Left ventricle myocardium inferior (tissue), 1 donor: ENCODE data around the gene LRP2. TPM values are rescaled to one million over a fixed set of nuclear protein-coding genes. Genes with fewer than 3 reads are reported as not detected.

Source experiments
- DNase-seq: peaks from one replicate; pipeline ENCODE4 v3.0.0-alpha.2; 2020
- H3K27ac ChIP-seq: fragments of 200-600 bp; replicated peaks from 2 replicates; pipeline ENCODE4 v1.8.0; 2021
- H3K27me3 ChIP-seq: fragments of 200-600 bp; 2 replicates; pipeline ENCODE4 v1.8.0; 2021; ENCODE audit warnings: low read depth
- H3K36me3 ChIP-seq: fragments of 200-600 bp; 2 replicates; pipeline ENCODE4 v1.8.0; 2021
- H3K4me1 ChIP-seq: fragments of 200-600 bp; 2 replicates; pipeline ENCODE4 v1.8.0; 2021
- H3K4me3 ChIP-seq: fragments of 200-600 bp; 2 replicates; pipeline ENCODE4 v1.8.0; 2021; ENCODE audit warnings: mild to moderate bottlenecking, moderate library complexity
- H3K9me3 ChIP-seq: fragments of 200-600 bp; replicated peaks from 2 replicates; pipeline ENCODE4 v1.8.0; 2021
- intact Hi-C: fragments of 100-400 bp; cut with micrococcal nuclease; formaldehyde crosslinking; loops from one replicate; pipeline ENCODE4 v1.11.0; 2022
- total RNA-seq: library from RNA; stranded (reverse); fragmentation: NEBNext Ultra II Directional; extraction: Animal tissue kit (Norgen Biotek cat#: 25700); gene quantifications from one replicate; pipeline ENCODE4 v1.2.1, GENCODE V29; 2021
- TF ChIP-seq, protein P1 (sequence below): fragments of 200-600 bp; IDR thresholded peaks from 2 replicates; pipeline ENCODE4 v1.8.0; 2021; ENCODE audit warnings: antibody characterized with exemption, mild to moderate bottlenecking, borderline replicate concordance
- donor health status: DM: no; HTN: yes; CAD: no; lungs with severe emphysema.

LRP2 gene
- total RNA-seq, 1 donor from 2014 or later, result 0.05 TPM

DNA sequence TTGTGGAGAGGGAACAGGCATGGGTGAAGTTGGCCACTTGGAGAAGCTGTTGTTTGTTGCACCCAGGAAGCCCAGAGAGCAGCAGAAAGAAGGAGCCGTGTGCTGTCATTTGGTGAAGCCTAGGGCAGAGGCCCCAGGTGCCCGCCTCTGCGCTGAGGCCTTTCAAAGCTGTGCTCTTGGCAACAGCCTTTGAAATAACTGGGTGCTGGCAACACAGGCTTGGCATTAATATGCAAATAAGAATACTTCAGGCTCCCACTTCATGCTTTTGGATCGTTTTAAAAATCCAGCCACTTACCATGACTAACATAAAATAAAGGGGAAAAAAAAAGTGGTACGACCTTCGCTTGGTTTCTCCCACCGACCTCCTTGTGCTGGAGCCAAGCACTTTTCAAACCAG lies 251.9 kb downstream of the LRP2 start:
- DNase-seq, result no peak
- Histone ChIP-seq H3K27me3 (no peaks in the 10 kb centered on the region), H3K4me1 (no peaks in the 10 kb centered on the region), H3K4me3 (no peak overlapping the region), H3K27ac (no peak overlapping the region), H3K36me3 (no peaks in the 10 kb centered on the region), H3K9me3 (no peaks in the 10 kb centered on the region)
- intact Hi-C loops, result loop anchor here (10.0 kb wide), 1 partner anchor 146 kb away; no protein-coding TSS in a partner anchor
- TF ChIP-seq, protein P1, sequence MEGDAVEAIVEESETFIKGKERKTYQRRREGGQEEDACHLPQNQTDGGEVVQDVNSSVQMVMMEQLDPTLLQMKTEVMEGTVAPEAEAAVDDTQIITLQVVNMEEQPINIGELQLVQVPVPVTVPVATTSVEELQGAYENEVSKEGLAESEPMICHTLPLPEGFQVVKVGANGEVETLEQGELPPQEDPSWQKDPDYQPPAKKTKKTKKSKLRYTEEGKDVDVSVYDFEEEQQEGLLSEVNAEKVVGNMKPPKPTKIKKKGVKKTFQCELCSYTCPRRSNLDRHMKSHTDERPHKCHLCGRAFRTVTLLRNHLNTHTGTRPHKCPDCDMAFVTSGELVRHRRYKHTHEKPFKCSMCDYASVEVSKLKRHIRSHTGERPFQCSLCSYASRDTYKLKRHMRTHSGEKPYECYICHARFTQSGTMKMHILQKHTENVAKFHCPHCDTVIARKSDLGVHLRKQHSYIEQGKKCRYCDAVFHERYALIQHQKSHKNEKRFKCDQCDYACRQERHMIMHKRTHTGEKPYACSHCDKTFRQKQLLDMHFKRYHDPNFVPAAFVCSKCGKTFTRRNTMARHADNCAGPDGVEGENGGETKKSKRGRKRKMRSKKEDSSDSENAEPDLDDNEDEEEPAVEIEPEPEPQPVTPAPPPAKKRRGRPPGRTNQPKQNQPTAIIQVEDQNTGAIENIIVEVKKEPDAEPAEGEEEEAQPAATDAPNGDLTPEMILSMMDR, result no peak

DNA sequence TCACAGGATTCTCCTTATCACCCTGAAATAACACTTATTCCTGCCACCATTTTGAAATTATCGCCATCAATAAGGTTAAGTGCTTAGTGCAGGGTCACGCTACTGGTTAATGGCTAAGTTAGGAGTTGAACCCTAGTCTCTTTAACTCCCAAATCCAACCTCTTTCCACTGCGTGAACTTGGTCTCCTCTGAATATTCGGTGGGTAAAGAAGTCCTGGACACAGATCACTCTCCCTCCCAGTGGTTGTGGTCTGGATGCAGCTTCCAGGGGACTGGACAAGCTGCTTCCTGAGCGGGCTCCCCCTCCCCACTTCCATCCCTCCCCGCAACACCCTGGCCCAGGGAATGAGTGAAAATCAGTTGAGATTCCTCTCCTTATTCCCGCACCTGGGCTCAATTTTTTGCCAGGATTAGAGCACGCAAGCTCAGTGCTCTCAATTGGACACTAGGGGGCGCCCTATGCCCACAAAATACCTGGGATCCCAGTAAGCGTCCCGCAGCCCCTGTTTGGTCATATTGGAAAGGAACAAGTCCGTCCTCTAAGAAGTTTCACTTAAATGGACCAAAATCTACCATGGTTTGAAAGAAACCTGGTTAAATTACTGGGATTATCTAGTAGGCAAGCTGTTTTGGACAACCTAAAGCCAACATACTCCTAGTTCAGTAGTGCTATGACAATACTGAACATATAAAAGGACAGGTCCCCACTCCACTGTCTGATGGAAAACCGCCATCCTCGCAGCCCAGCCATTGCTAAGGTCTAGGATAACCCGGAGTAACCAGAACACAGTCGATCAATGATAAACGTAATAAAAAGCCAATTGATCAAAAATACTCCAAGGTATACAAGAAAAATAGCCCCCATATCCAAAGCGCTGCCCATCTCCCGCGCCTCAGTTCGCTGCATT lies 252.6 kb downstream of the LRP2 start:
- H3K4me1 ChIP-seq, result no peaks in the 10 kb centered on the region
- peak; percentile 70 for DNase-seq
- TF ChIP-seq, protein P1, result peak; percentile 89
- intact Hi-C loops, result loop anchor here (10.0 kb wide), 1 partner anchor 145 kb away; no protein-coding TSS in a partner anchor
- H3K9me3 ChIP-seq, result no peaks in the 10 kb centered on the region
- no peaks in the 10 kb centered on the region for H3K27me3 ChIP-seq
- H3K27ac ChIP-seq, result no peak overlapping the region
- H3K4me3 ChIP-seq, result no peak overlapping the region
- no peaks in the 10 kb centered on the region for H3K36me3 ChIP-seq

DNA sequence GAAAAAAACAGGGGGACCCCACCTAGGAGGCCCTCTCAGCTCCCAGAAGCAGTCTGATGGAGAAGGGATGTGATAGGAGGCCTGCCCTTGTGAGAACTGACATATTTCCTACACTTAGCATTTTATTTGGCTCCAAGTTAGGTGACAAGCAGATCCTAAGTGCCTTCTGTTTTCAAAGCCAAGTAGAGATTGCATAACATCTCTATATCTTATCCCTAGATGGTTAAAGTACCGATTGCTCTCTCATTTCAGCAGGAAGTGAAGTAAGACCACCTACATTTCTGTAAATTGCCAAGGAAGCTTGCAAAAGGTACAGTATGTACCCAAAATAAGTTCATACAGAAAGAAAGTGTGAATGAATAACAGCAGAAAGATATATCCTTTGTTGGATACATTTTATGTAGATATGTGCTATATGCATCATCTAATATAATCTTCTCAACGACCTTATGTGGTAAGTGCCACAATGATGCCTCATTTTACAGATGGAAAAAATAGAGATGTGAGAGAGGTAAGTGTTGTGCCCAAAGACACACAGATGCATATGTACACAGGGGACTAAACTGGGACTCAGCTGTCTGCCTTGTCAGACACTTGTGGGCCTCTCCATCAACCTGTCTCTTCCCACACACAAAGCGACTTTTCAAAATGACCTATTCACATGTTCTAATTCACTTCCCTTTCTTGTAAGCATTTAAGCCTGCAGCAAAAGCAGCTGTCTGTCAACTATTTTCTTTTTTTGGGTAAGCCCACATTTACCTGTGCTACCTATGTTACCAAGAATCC lies 254.0 kb downstream of the LRP2 start:
- H3K9me3 ChIP-seq, result no peaks in the 10 kb centered on the region
- no peaks in the 10 kb centered on the region for H3K4me1 ChIP-seq
- H3K4me3 ChIP-seq, result no peak overlapping the region
- H3K36me3 ChIP-seq, result no peaks in the 10 kb centered on the region
- TF ChIP-seq, protein P1, result no peak
- intact Hi-C loops, result no loop called here
- H3K27me3 ChIP-seq, result no peaks in the 10 kb centered on the region
- DNase-seq, result no peak
- no peak overlapping the region for H3K27ac ChIP-seq

DNA sequence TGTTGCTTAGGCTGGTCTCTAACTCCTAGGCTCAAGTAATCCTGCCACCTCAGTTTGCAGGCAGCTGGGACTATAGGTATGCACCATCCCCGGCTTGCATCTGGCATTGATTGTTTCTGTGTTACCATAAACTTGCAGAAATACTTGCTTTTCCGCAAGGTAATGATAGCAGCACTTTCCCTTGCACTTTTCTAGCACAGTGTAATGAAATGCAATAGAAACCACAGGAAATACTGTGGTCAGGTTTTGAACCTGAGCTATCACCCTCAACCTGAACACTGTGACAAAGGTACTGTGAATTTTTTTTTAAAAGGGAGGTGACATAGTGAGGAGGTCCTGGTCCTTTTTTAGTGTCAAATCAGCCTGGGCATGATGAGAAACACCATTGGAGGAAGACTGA lies 254.7 kb downstream of the LRP2 start:
- DNase-seq, result no peak
- intact Hi-C loops, result no loop called here
- Histone ChIP-seq H3K27ac (no peak overlapping the region), H3K4me1 (no peaks in the 10 kb centered on the region), H3K36me3 (no peaks in the 10 kb centered on the region), H3K4me3 (no peak overlapping the region), H3K27me3 (no peaks in the 10 kb centered on the region), H3K9me3 (no peaks in the 10 kb centered on the region)
- TF ChIP-seq, protein P1, result no peak
